ENCODE data around the gene PIEZO2.

Gene PIEZO2

DNA sequence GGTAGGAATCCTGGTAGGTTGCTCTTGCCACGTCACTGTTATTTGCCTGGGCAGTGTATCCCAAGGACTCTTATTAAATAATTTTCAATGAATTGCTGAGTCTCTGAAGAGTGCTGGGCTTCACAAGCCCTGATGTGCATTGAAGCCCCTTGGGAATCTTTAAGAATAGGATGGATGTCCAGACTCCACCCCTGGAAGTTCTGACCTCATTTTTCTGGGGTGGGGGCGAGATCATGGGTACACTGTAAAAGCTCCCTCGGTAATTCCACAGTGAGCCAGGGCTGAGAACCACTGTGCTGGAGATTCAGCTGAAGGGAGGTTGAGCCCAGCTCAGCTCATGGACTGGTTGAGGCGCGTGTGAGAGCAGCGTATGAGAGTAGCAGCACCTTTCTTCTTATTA lies 140.2 kb downstream of the PIEZO2 start:
- Histone ChIP-seq H3K27ac (ENCODE audit: low read depth, low read length) (no peak overlapping the region), H3K36me3 (ENCODE audit: low read length) (no peaks in the 10 kb centered on the region), H3K4me2 (ENCODE audit: low read depth, low read length, poor library complexity, severe bottlenecking) (no peak overlapping the region), H3F3A (ENCODE audit: insufficient read depth) (no peaks in the 10 kb centered on the region), H3K9me3 (ENCODE audit: insufficient read depth, low read length) (no peaks in the 10 kb centered on the region), H4K20me1 (ENCODE audit: low read depth, low read length) (no peaks in the 10 kb centered on the region), H2AFZ (ENCODE audit: low read depth, low read length, severe bottlenecking) (no peak overlapping the region), H3K9ac (ENCODE audit: low read length) (no peak overlapping the region), H3K79me2 (ENCODE audit: insufficient read depth, low read length) (no peaks in the 10 kb centered on the region), H3K27me3 (ENCODE audit: low read length) (no peaks in the 10 kb centered on the region), H3K9me2 (replicated peaks; ENCODE audit: insufficient read depth, low read length) (no peaks in the 10 kb centered on the region), H3K4me3 (ENCODE audit: insufficient read depth, low read length, poor library complexity, severe bottlenecking) (no peak overlapping the region)
- TF ChIP-seq, protein P1, sequence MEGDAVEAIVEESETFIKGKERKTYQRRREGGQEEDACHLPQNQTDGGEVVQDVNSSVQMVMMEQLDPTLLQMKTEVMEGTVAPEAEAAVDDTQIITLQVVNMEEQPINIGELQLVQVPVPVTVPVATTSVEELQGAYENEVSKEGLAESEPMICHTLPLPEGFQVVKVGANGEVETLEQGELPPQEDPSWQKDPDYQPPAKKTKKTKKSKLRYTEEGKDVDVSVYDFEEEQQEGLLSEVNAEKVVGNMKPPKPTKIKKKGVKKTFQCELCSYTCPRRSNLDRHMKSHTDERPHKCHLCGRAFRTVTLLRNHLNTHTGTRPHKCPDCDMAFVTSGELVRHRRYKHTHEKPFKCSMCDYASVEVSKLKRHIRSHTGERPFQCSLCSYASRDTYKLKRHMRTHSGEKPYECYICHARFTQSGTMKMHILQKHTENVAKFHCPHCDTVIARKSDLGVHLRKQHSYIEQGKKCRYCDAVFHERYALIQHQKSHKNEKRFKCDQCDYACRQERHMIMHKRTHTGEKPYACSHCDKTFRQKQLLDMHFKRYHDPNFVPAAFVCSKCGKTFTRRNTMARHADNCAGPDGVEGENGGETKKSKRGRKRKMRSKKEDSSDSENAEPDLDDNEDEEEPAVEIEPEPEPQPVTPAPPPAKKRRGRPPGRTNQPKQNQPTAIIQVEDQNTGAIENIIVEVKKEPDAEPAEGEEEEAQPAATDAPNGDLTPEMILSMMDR (IDR thresholded peaks at IDR 0.05; ENCODE audit: insufficient read depth, low read length, poor library complexity, severe bottlenecking), result no peak

DNA sequence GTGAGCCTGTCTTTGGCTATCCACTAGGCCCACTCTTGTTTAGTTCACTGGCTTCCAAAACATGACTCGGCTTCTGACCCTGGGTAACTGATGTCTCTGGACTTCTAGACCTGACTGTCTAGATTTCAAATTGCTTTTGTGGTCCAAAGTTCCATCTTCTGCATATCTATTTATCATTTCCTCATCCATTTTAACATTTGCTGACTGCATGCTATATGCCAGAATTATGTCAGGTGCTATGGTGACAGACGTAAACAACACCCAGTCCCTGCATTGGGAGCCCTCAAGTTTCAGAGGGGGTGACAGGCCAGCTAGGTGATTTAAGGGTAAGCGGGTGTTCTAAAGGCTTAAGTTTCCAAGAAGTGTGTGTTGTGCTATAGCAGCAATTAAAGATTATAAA lies 140.9 kb downstream of the PIEZO2 start:
- H3K4me3 ChIP-seq (ENCODE audit: insufficient read depth, low read length, poor library complexity, severe bottlenecking), result no peak overlapping the region
- no peaks in the 10 kb centered on the region for H3K9me2 ChIP-seq (replicated peaks; ENCODE audit: insufficient read depth, low read length)
- H3K36me3 ChIP-seq (ENCODE audit: low read length), result no peaks in the 10 kb centered on the region
- no peaks in the 10 kb centered on the region for H3K27me3 ChIP-seq (ENCODE audit: low read length)
- no peaks in the 10 kb centered on the region for H4K20me1 ChIP-seq (ENCODE audit: low read depth, low read length)
- H3F3A ChIP-seq (ENCODE audit: insufficient read depth), result no peaks in the 10 kb centered on the region
- H3K9me3 ChIP-seq (ENCODE audit: insufficient read depth, low read length), result no peaks in the 10 kb centered on the region
- no peak overlapping the region for H3K27ac ChIP-seq (ENCODE audit: low read depth, low read length)
- H3K79me2 ChIP-seq (ENCODE audit: insufficient read depth, low read length), result no peaks in the 10 kb centered on the region
- no peak overlapping the region for H2AFZ ChIP-seq (ENCODE audit: low read depth, low read length, severe bottlenecking)
- H3K9ac ChIP-seq (ENCODE audit: low read length), result no peak overlapping the region
- TF ChIP-seq EZH2phosphoT487 (conservative IDR thresholded peaks at IDR 0.05; ENCODE audit: low read length), result no peak
- TF ChIP-seq, protein P1 (IDR thresholded peaks at IDR 0.05; ENCODE audit: insufficient read depth, low read length, poor library complexity, severe bottlenecking), result no peak
- H3K4me2 ChIP-seq (ENCODE audit: low read depth, low read length, poor library complexity, severe bottlenecking), result no peak overlapping the region

DNA sequence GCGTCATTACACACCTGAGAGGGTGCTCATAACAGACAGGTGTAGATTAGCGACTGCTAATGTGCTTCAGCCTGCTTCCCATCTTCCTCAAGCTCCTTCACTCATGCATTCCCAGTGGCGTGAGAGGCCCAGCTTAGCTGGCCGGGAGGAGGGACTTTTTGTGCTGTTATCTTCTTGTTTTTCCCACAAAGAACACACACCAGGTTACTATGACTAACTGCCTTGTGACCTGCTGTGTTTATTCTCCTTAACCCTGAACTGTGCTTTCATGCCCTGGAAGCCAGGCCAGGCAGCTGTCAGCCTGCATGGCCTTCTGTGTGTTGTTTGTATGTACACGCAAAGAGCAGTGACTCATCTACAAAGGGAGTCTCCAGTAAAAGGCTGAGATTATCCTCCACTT lies 143.8 kb downstream of the PIEZO2 start:
- H3K4me2 ChIP-seq (ENCODE audit: low read depth, low read length, poor library complexity, severe bottlenecking), result no peak overlapping the region
- TF ChIP-seq, protein P1 (IDR thresholded peaks at IDR 0.05; ENCODE audit: insufficient read depth, low read length, poor library complexity, severe bottlenecking), result no peak
- no peak for TF ChIP-seq EZH2phosphoT487 (conservative IDR thresholded peaks at IDR 0.05; ENCODE audit: low read length)
- no peaks in the 10 kb centered on the region for H3K36me3 ChIP-seq (ENCODE audit: low read length)
- no peak overlapping the region for H3K4me3 ChIP-seq (ENCODE audit: insufficient read depth, low read length, poor library complexity, severe bottlenecking)
- no peaks in the 10 kb centered on the region for H4K20me1 ChIP-seq (ENCODE audit: low read depth, low read length)
- no peak overlapping the region for H2AFZ ChIP-seq (ENCODE audit: low read depth, low read length, severe bottlenecking)
- no peak overlapping the region for H3K9ac ChIP-seq (ENCODE audit: low read length)
- H3K79me2 ChIP-seq (ENCODE audit: insufficient read depth, low read length), result no peaks in the 10 kb centered on the region
- no peaks in the 10 kb centered on the region for H3K9me3 ChIP-seq (ENCODE audit: insufficient read depth, low read length)
- no peak overlapping the region for H3K27ac ChIP-seq (ENCODE audit: low read depth, low read length)
- H3K27me3 ChIP-seq (ENCODE audit: low read length), result no peaks in the 10 kb centered on the region
- no peaks in the 10 kb centered on the region for H3F3A ChIP-seq (ENCODE audit: insufficient read depth)
- H3K9me2 ChIP-seq (replicated peaks; ENCODE audit: insufficient read depth, low read length), result no peaks in the 10 kb centered on the region

DNA sequence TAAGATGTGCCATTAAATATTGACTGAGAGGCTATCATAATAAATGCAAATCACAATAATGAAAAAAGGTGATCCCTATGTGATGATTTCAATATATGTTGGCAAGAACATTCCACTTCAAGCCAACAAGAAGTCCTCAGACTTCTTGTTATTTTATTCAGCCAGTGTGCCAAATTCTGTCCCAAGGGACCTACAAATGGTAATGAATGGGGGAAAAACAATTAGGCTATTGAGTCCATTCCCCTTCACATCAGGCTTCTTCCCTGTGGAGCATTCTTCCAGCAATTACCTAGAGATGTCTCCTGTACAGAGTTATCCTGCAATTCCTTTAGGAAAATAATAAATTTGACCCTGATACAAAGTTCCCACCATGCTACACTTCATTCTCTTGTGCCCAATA lies 144.4 kb downstream of the PIEZO2 start:
- no peak overlapping the region for H3K27ac ChIP-seq (ENCODE audit: low read depth, low read length)
- H3K4me3 ChIP-seq (ENCODE audit: insufficient read depth, low read length, poor library complexity, severe bottlenecking), result no peak overlapping the region

More for the DNA sequence above, 144.4 kb downstream of the PIEZO2 start:
- Histone ChIP-seq H3K9me2 (replicated peaks; ENCODE audit: insufficient read depth, low read length) (no peaks in the 10 kb centered on the region), H2AFZ (ENCODE audit: low read depth, low read length, severe bottlenecking) (no peak overlapping the region), H3F3A (ENCODE audit: insufficient read depth) (no peaks in the 10 kb centered on the region), H3K27me3 (ENCODE audit: low read length) (no peaks in the 10 kb centered on the region), H3K79me2 (ENCODE audit: insufficient read depth, low read length) (no peaks in the 10 kb centered on the region), H3K4me2 (ENCODE audit: low read depth, low read length, poor library complexity, severe bottlenecking) (no peak overlapping the region), H3K9me3 (ENCODE audit: insufficient read depth, low read length) (no peaks in the 10 kb centered on the region), H3K36me3 (ENCODE audit: low read length) (no peaks in the 10 kb centered on the region), H3K9ac (ENCODE audit: low read length) (no peak overlapping the region), H4K20me1 (ENCODE audit: low read depth, low read length) (no peaks in the 10 kb centered on the region)
- TF ChIP-seq, protein P1 (IDR thresholded peaks at IDR 0.05; ENCODE audit: insufficient read depth, low read length, poor library complexity, severe bottlenecking), result no peak
- no peak for TF ChIP-seq EZH2phosphoT487 (conservative IDR thresholded peaks at IDR 0.05; ENCODE audit: low read length)

Measured in SU-DHL-6 (cell line).